ENCODE data around the gene MAPK1.

DNA sequence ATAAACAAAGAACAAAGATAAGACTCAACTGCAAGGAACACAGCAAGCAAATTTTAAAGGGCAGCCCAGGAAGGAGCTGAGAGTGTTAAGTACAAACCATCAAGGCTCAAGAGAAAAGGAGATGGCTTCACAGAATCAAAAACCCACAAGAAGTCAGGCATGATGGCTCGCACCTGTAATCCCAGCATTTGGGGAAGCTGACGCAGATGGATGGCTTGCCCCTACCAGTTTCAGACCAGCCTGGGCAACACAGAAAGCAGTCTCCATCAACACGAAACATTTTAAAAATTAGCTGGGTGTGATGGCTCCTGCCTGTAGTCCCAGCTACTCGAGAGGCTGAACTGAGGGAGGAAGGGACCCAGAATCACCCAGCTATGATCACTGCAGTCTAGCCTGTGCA lies 32.6 kb downstream of the MAPK1 start:
- TF ChIP-seq, protein P1, sequence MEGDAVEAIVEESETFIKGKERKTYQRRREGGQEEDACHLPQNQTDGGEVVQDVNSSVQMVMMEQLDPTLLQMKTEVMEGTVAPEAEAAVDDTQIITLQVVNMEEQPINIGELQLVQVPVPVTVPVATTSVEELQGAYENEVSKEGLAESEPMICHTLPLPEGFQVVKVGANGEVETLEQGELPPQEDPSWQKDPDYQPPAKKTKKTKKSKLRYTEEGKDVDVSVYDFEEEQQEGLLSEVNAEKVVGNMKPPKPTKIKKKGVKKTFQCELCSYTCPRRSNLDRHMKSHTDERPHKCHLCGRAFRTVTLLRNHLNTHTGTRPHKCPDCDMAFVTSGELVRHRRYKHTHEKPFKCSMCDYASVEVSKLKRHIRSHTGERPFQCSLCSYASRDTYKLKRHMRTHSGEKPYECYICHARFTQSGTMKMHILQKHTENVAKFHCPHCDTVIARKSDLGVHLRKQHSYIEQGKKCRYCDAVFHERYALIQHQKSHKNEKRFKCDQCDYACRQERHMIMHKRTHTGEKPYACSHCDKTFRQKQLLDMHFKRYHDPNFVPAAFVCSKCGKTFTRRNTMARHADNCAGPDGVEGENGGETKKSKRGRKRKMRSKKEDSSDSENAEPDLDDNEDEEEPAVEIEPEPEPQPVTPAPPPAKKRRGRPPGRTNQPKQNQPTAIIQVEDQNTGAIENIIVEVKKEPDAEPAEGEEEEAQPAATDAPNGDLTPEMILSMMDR (IDR thresholded peaks at IDR 0.05): no peak
- no peak for TF ChIP-seq POLR2AphosphoS5 (IDR thresholded peaks at IDR 0.05; ENCODE audit: low read depth, low read length)
